C4-2B (cell line): ENCODE data around the gene CDKN3.

Source experiments
- CTCF ChIP-seq: fragments of 450-650 bp; conservative IDR thresholded peaks from 2 replicates; pipeline ENCODE4 v1.5.1; 2017; ENCODE audit warnings: mild to moderate bottlenecking
- ZFX ChIP-seq: fragments of 450-650 bp; IDR thresholded peaks from 2 replicates; pipeline ENCODE4 v1.6.1; 2017

- TF ChIP-seq CTCF (no peak), ZFX (no peak)
Measured at GRCh38 chr14:54354096-54354495, 42.7 kb upstream of the CDKN3 start.
